ENCODE measurements around the gene EFCAB12. TPM values are rescaled to one million over a fixed set of nuclear protein-coding genes. Genes with fewer than 3 reads are reported as not detected.

The EFCAB12 gene
- total RNA-seq, 1 experiment from 2014 or later, result 0.54 TPM

GRCh38 chr3:129475863-129476262 is 47.4 kb upstream of the EFCAB12 start:
- H3K27me3 ChIP-seq (ENCODE audit: control insufficient read depth, insufficient read depth, low read length), result no peaks in the 10 kb centered on the region
- in situ Hi-C loops (cut with HindIII; ENCODE audit: low pct_unique_long_range_greater_than_20kb, low sequenced_read_pairs) (no loop called here), intact Hi-C loops (cut with micrococcal nuclease; ENCODE audit: unreplicated experiment) (no loop called here)
- 0 out of 2 replicates have a peak, but pooled peaks have one; percentile 43 for ATAC-seq
- no peaks in the 10 kb centered on the region for H3K4me1 ChIP-seq (ENCODE audit: control insufficient read depth, insufficient read depth, low read length)
- no peak for DNase-seq (ENCODE audit: low read depth, low spot score)
- ChIA-PET CTCF (interaction anchor here (1.0 kb wide), 1 partner anchor 93 kb away, joined by 3 read pairs; no protein-coding TSS in a partner anchor), POLR2A (interaction anchor here (0.6 kb wide), 1 partner anchor 792 kb away, joined by 8 read pairs; no protein-coding TSS in a partner anchor)
- peaks cover 3% of the 10 kb centered on the region; the same call in 1 of the 2 replicates for H3K36me3 ChIP-seq (ENCODE audit: control insufficient read depth, insufficient read depth, low read length)
- TF ChIP-seq CTCF (IDR thresholded peaks at IDR 0.05) (no peak), REST (IDR thresholded peaks at IDR 0.05; ENCODE audit: insufficient read depth in 1 of 2, low read depth in 2 of 2, low read length in 1 of 2) (no peak), TCF7L2 (IDR thresholded peaks at IDR 0.05; ENCODE audit: low read depth, low read length) (no peak), POLR2AphosphoS5 (IDR thresholded peaks at IDR 0.05; ENCODE audit: low read depth, low read length) (no peak), SIN3A (IDR thresholded peaks at IDR 0.05; ENCODE audit: borderline replicate concordance, insufficient read depth, low read depth, low read length) (no peak)
- H3K27ac ChIP-seq (ENCODE audit: low read length), result no peak overlapping the region
- H3K9me3 ChIP-seq (ENCODE audit: control insufficient read depth, insufficient read depth, low read depth, low read length), result no peaks in the 10 kb centered on the region
- no TSS peak for BruUV-seq (replicated peaks)
- H3K4me3 ChIP-seq (ENCODE audit: low read depth in 2 of 2, low read length in 2 of 2), result no peak overlapping the region

GRCh38 chr3:129474984-129475804 is 46.8 kb upstream of the EFCAB12 start:
- intact Hi-C loops (cut with micrococcal nuclease; ENCODE audit: unreplicated experiment), result no loop called here
- no peak for ATAC-seq
- H3K36me3 ChIP-seq (ENCODE audit: control insufficient read depth, insufficient read depth, low read length), result peaks cover 3% of the 10 kb centered on the region; the same call in 1 of the 2 replicates
- H3K9me3 ChIP-seq (ENCODE audit: control insufficient read depth, insufficient read depth, low read depth, low read length), result no peaks in the 10 kb centered on the region
- TF ChIP-seq REST (IDR thresholded peaks at IDR 0.05; ENCODE audit: insufficient read depth in 1 of 2, low read depth in 2 of 2, low read length in 1 of 2), result no peak
- TF ChIP-seq CTCF (IDR thresholded peaks at IDR 0.05), result no peak
- no peak for TF ChIP-seq TCF7L2 (IDR thresholded peaks at IDR 0.05; ENCODE audit: low read depth, low read length)
- TF ChIP-seq POLR2AphosphoS5 (IDR thresholded peaks at IDR 0.05; ENCODE audit: low read depth, low read length), result no peak
- no peak for TF ChIP-seq SIN3A (IDR thresholded peaks at IDR 0.05; ENCODE audit: borderline replicate concordance, insufficient read depth, low read depth, low read length)
- H3K4me1 ChIP-seq (ENCODE audit: control insufficient read depth, insufficient read depth, low read length), result no peaks in the 10 kb centered on the region
- CTCF ChIA-PET, result interaction anchor here (0.8 to 1.0 kb wide), 2 partner anchors 15 to 92 kb away, joined by 3 read pairs; no protein-coding TSS in a partner anchor
- no peak overlapping the region for H3K27ac ChIP-seq (ENCODE audit: low read length)
- H3K4me3 ChIP-seq (ENCODE audit: low read depth in 2 of 2, low read length in 2 of 2), result no peak overlapping the region
- no TSS peak for BruUV-seq (replicated peaks)
- in situ Hi-C loops (cut with HindIII; ENCODE audit: low pct_unique_long_range_greater_than_20kb, low sequenced_read_pairs), result no loop called here
- no peaks in the 10 kb centered on the region for H3K27me3 ChIP-seq (ENCODE audit: control insufficient read depth, insufficient read depth, low read length)
- DNase-seq (ENCODE audit: low read depth, low spot score), result no peak
- POLR2A ChIA-PET, result no interaction called here

Data from Panc1 (cell line).